GM12878 (cell line): Measurements from ENCODE around the gene KIF20A. TPM values are rescaled to one million over a fixed set of nuclear protein-coding genes. Genes with fewer than 3 reads are reported as not detected.

Source experiments
- ATF7 ChIP-seq: fragments of 450-650 bp; IDR thresholded peaks from 2 replicates; pipeline ENCODE4 v1.6.1; 2016; ENCODE audit warnings: low read depth, mild to moderate bottlenecking
- CTCF ChIP-seq, 3 experiments: IDR thresholded peaks in 2 of 3; conservative IDR thresholded peaks in 1 of 3; 2 replicates each; pipeline ENCODE4 v1.5.1; 2011; ENCODE audit warnings: low read depth in 3 of 3, low read length in 3 of 3, mild to moderate bottlenecking in 3 of 3, control low read depth in 2 of 3, moderate library complexity in 2 of 3, inconsistent platforms in 1 of 3, mixed read lengths in 1 of 3; ENCODE audit not compliant: control insufficient read depth in 2 of 3, insufficient read depth in 1 of 3; ENCODE audit errors: extremely low read depth in 1 of 3
- ELK1 ChIP-seq: IDR thresholded peaks from 2 replicates; pipeline ENCODE4 v1.6.1; 2012; ENCODE audit warnings: low read depth, low read length, improper control_type of control experiment
- EZH2 ChIP-seq: IDR thresholded peaks from 2 replicates; pipeline ENCODE4 v1.6.1; 2012; ENCODE audit warnings: low read depth, mild to moderate bottlenecking, control low read depth, inconsistent platforms, low read length, borderline replicate concordance; ENCODE audit not compliant: control insufficient read depth
- IKZF2 ChIP-seq, 2 experiments: fragments of 450-650 bp; IDR thresholded peaks; 2 replicates each; pipeline ENCODE4 v1.6.1; 2017; ENCODE audit warnings: mild to moderate bottlenecking in 2 of 2, moderate library complexity in 2 of 2
- MLLT1 ChIP-seq: fragments of 450-650 bp; IDR thresholded peaks from 2 replicates; pipeline ENCODE4 v1.6.1; 2016; ENCODE audit warnings: mild to moderate bottlenecking
- MTA2 ChIP-seq: fragments of 450-650 bp; IDR thresholded peaks from 2 replicates; pipeline ENCODE4 v1.6.1; 2016; ENCODE audit warnings: low read depth, mild to moderate bottlenecking, moderate library complexity
- NR2C1 ChIP-seq: fragments of 450-650 bp; IDR thresholded peaks from 2 replicates; pipeline ENCODE4 v1.6.1; 2017; ENCODE audit warnings: antibody characterized with exemption, mild to moderate bottlenecking, moderate library complexity
- NR2F1 ChIP-seq: fragments of 450-650 bp; conservative IDR thresholded peaks from 2 replicates; pipeline ENCODE4 v1.6.1; 2017; ENCODE audit warnings: mild to moderate bottlenecking
- PBX3 ChIP-seq: IDR thresholded peaks from 2 replicates; pipeline ENCODE4 v1.6.1; 2011; ENCODE audit warnings: mild to moderate bottlenecking, low read depth, low read length, moderate library complexity; ENCODE audit not compliant: insufficient replicate concordance
- POLR2A ChIP-seq: IDR thresholded peaks from 2 replicates; pipeline ENCODE4 v1.6.1; 2011; ENCODE audit warnings: low read depth, mild to moderate bottlenecking, low read length
- SIN3A ChIP-seq: IDR thresholded peaks from 2 replicates; pipeline ENCODE4 v1.6.1; 2012; ENCODE audit warnings: low read depth, low read length, improper control_type of control experiment
- SMAD1 ChIP-seq: fragments of 450-650 bp; IDR thresholded peaks from 2 replicates; pipeline ENCODE4 v1.6.1; 2018; ENCODE audit warnings: mild to moderate bottlenecking, low read depth; ENCODE audit not compliant: partially characterized antibody
- SPI1 ChIP-seq: IDR thresholded peaks from 2 replicates; pipeline ENCODE4 v1.6.1; 2011; ENCODE audit warnings: low read depth, mild to moderate bottlenecking, low read length, moderate library complexity, borderline replicate concordance; ENCODE audit not compliant: insufficient read depth
- STAT3 ChIP-seq: IDR thresholded peaks from 2 replicates; pipeline ENCODE4 v1.6.1; 2011; ENCODE audit warnings: low read depth, low read length, improper control_type of control experiment
- TARDBP ChIP-seq: IDR thresholded peaks from 2 replicates; pipeline ENCODE4 v1.6.1; 2016; ENCODE audit warnings: borderline replicate concordance
- TBL1XR1 ChIP-seq: IDR thresholded peaks from 2 replicates; pipeline ENCODE4 v1.6.1; 2012; ENCODE audit warnings: low read depth, low read length, improper control_type of control experiment
- ZNF687 ChIP-seq: fragments of 450-650 bp; IDR thresholded peaks from 2 replicates; pipeline ENCODE4 v1.6.1; 2017; ENCODE audit warnings: mild to moderate bottlenecking, moderate library complexity
- polyA plus RNA-seq, 11 experiments: library from polyadenylated mRNA; depleted of rRNA in 4 of 11; unstranded in 6 of 11; stranded (reverse) in 5 of 11; fragments of >200 nt; fragmentation: Nextera tagmentation in 4 of 11; fragmentation: Illumina TruSeq in 1 of 11; extraction: Ambion mirVana in 4 of 11; extraction: Trizol in 1 of 11; gene quantifications; 1 replicate in 1 of 11; 2 replicates in 10 of 11; pipeline versions ENCODE4 v1.2.1 to v1.2.3, GENCODE V29; 2011 to 2016; ENCODE audit warnings: inconsistent platforms in 2 of 11, missing spikeins in 2 of 11, low read depth in 1 of 11
- total RNA-seq, 4 experiments: library from RNA; depleted of rRNA in 3 of 4; stranded (reverse); fragments of >200 nt in 3 of 4; fragmentation: Illumina TruSeq in 1 of 4; extraction: Trizol in 1 of 4; gene quantifications; 2 replicates each; pipeline versions ENCODE4 v1.2.1 to v1.2.3, GENCODE V29; 2013 to 2021

Gene KIF20A
- total and polyA plus RNA-seq, 10 of the 15 experiments (the other 5 are each of a cell fraction or from before 2014, with no cell fraction given): 20.7 to 61.9 (median 45.3) TPM

GRCh38 chr5:138178516-138179276, at the start of gene KIF20A, which contains the start of gene BRD8 (continued):
- no peak for TF ChIP-seq PBX3
- no peak for TF ChIP-seq CTCF (IDR thresholded peaks at IDR 0.05 in 2 of 3, conservative IDR thresholded peaks at IDR 0.05 in 1 of 3; ENCODE audit: control insufficient read depth in 2 of 3, extremely low read depth in 1 of 3, insufficient read depth in 1 of 3, low read depth in 3 of 3, low read length in 3 of 3)
- no peak for TF ChIP-seq TBL1XR1
- TF ChIP-seq TARDBP: no peak; the same call in 1 of the 2 replicates
- TF ChIP-seq ELK1: no peak; the same call in 1 of the 2 replicates
- peak; percentile 92 for TF ChIP-seq MTA2
- 0 out of 2 replicates have a peak, but pooled peaks have one; percentile 24 for TF ChIP-seq ATF7
- peak; percentile 97 for TF ChIP-seq NR2C1
- TF ChIP-seq SIN3A: peak; percentile 100
- TF ChIP-seq EZH2: no peak
- TF ChIP-seq NR2F1: peak; percentile 63
- no peak for TF ChIP-seq MLLT1
- no peak for TF ChIP-seq SPI1
- no peak for TF ChIP-seq SMAD1
- peak; percentile 93 to 95 for TF ChIP-seq IKZF2 (IDR thresholded peaks at IDR 0.05)
- TF ChIP-seq ZNF687: peak; percentile 70; the same call in 1 of the 2 replicates
- TF ChIP-seq POLR2A: peak; percentile 73
- peak; percentile 60; the same call in 1 of the 2 replicates for TF ChIP-seq STAT3
